ENCODE data around the gene LIM2. TPM values are rescaled to one million over a fixed set of nuclear protein-coding genes. Genes with fewer than 3 reads are reported as not detected.
A peak's percentile ranks its signal among the peaks of the same experiment; 100 is the strongest.
"Not testable (repeated sequence)": the region's sequence is repeated elsewhere in the genome, so short reads cannot be mapped to it uniquely, and the experiment has no call there.

Gene LIM2
- total RNA-seq (2014; rRNA removed) = not detected in 2 replicates
- polyA plus RNA-seq (2012) = not detected

- DNase-seq (ENCODE audit: low read depth) = no peak
These were observed at the start of gene LIM2 for GRCh38 chr19:51387924-51388389. Gene LIM2 (minus strand): TSS chr19:51387974. CDS start chr19:51387443, 531 bp downstream.

GRCh38 chr19:51434456-51434855 lies 46.7 kb upstream of the LIM2 start:
- DNase-seq (ENCODE audit: low read depth) = no peak

DNA sequence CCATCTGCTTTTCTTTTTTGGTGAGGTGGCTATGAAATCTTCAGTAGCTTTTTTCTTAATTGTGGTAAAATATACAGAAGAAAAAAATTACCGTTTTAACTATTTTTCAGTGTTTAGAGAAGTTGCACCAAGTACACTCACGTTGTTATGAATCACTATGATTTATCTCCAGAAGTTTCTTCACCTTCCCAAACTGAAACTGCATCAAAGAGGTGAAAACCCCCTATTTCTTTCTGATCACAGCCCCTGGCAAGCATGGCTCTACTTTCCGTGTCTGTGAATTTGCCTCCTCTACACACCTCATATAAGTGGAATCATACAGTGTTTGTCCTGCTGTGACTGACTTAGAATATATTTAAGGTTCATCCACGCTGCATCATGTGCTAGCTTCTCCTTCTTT lies 45.3 kb upstream of the LIM2 start:
- DNase-seq (ENCODE audit: low read depth) = no peak

GRCh38 chr19:51431124-51431523 lies 43.4 kb upstream of the LIM2 start:
- DNase-seq (ENCODE audit: low read depth) = no peak

DNA sequence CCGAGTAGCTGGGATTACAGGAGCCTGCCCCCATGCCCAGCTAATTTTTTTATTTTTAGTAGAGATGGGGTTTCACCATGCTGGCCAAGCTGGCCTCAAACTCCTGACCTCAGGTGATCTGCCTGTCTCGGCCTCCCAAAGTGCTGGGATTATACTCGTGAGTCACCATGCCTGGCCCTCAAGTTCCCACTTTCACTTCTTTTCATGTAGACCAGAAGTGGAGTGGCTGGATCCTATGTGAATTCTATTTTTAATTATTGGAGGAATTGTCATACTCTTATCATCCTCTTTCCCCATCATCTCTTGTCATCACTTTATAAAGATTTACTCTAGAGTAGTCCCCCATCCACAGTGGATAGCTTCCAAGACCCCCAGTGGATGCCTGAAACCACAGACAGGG lies 42.4 kb upstream of the LIM2 start:
- DNase-seq (ENCODE audit: low read depth) = no peak

- no peak for DNase-seq (ENCODE audit: low read depth)
These were observed 39.4 kb upstream of the LIM2 start for GRCh38 chr19:51427201-51427600.

DNA sequence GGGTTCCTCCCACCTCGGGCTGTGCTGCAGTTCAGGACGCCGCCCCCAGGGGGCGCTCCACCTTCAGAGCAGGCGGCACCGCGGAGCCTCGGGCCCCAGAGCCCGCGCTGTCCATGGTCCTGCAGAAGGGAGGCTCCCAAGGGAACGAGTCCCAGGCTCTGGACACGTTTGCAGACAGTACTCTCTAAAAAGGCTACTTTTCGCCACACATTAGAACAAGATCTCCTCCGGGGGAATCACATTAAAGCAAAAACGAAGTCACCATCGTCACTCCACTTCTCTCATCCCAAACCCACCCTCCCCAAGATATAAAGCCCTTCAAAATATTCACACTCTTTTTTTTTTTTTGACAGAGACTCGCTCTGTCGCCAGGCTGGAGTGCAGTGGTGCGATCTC lies 34.3 kb upstream of the LIM2 start:
- DNase-seq (ENCODE audit: low read depth) = peak; percentile 59

GRCh38 chr19:51421229-51422052 lies 33.7 kb upstream of the LIM2 start:
- no peak for DNase-seq (ENCODE audit: low read depth)

GRCh38 chr19:51420511-51420910 lies 32.7 kb upstream of the LIM2 start:
- not testable (repeated sequence) for DNase-seq (ENCODE audit: low read depth)

GRCh38 chr19:51418707-51419106 lies 30.9 kb upstream of the LIM2 start:
- DNase-seq (ENCODE audit: low read depth) = no peak

- DNase-seq (ENCODE audit: low read depth) = no peak
These were observed 30.0 kb upstream of the LIM2 start for GRCh38 chr19:51417810-51418157.

- no peak for DNase-seq (ENCODE audit: low read depth)
These were observed 29.5 kb upstream of the LIM2 start, which contains the start of gene SIGLEC10 for GRCh38 chr19:51417107-51417809. Gene SIGLEC10 (minus strand): TSS chr19:51417642. CDS start chr19:51417581, 61 bp downstream.

DNA sequence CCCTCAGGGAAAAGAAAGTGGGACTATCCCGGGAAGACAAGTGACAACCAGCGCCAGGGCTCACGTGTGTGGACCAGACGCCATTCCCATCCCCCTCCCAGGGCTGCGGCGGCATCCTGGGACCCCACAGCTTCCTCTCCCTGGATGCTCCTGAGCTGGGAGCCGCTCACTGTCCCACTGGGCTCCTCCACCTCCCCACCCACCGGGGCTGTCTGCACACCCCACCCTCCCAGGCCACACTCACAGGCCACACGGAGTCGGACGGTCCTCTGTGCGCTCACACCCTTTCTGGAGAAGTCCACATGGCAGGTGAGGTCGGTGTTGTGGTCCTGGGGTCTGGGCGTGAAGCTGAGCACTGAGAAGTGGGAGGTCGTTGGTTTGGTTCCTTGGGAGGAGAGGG lies 28.6 kb upstream of the LIM2 start:
- DNase-seq (ENCODE audit: low read depth) = not testable (repeated sequence)

GRCh38 chr19:51415187-51415586 lies 27.4 kb upstream of the LIM2 start:
- DNase-seq (ENCODE audit: low read depth) = no peak

- DNase-seq (ENCODE audit: low read depth) = no peak
These were observed 23.4 kb upstream of the LIM2 start for GRCh38 chr19:51410950-51411748.

DNA sequence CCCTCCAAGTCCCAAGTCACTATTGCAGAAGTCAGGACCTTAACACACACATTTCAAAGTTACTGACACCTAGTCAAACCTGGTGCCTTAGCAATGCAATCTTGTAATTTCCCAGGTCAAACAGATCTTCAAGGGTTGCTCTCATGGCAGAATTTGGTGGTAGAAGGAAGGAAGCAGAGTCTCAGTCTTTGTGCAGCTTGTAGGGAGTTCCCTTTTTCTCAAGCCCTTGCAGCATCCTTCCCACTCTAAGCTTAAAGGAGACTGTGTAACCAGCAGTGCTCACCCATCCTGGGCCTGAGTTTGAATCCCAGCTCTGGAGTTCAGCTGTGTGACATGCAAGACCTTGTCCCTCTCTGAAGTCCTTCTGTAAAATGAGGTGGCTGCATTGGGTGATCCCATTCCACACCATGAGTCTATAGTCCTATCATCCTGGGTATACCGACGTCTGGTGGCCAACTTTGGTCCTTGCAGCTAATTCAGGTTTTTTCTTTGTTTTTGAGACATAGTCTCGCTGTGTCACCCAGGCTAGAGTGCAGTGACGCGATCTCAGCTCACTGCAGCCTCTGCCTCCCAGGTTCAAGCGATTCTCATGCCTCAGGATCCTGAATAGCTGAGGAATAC lies 19.8 kb upstream of the LIM2 start:
- peak; percentile 22 for DNase-seq (ENCODE audit: low read depth)

GRCh38 chr19:51402117-51402516 lies 14.3 kb upstream of the LIM2 start:
- DNase-seq (ENCODE audit: low read depth) = no peak

GRCh38 chr19:51399936-51400335 lies 12.2 kb upstream of the LIM2 start:
- DNase-seq (ENCODE audit: low read depth) = not testable (repeated sequence)

DNA sequence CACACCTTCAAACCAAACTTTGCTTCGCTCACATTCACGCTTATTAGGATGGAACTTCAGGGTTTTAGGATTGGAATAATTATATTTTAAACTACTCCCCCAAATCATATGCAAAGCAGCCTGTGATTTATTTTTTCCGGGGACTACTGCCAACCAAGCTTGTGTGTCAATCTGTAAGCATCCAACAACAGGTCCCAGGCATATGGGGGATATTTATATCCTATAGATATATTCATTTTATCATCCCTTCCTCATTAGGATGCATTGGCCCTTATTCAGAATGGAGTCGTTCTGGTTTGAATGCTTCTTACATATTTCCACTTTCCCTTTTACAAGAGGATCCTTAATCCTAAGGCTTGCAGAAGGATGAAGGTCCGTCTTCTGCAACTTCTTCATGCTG lies 11.5 kb upstream of the LIM2 start:
- no peak for DNase-seq (ENCODE audit: low read depth)

GRCh38 chr19:51398096-51398704 lies 10.4 kb upstream of the LIM2 start:
- peak; percentile 31 for DNase-seq (ENCODE audit: low read depth)

DNA sequence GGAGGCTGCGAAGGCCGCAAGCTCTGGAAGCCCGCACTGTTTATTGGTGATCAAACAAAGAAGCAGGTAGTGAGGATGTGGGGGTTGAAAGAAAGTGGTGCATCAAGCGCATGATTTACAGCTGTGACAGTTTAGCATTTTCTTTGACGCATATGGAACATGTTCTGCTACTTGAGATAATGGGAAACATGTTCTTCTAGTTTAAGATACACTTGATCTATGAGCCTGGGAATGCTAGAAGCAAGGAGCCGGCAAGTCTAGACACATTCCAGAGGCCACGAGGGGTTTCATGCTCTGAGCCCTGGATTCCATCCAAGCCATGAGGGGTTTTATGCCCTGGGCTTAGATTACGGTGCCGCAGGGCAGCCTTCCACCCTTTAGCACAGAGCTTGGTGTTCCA lies 9.7 kb upstream of the LIM2 start:
- not testable (repeated sequence) for DNase-seq (ENCODE audit: low read depth)

Measured in LHCN-M2 (cell line).